HepG2 (cell line): ENCODE results near the gene E2F1. TPM values are rescaled to one million over a fixed set of nuclear protein-coding genes. Genes with fewer than 3 reads are reported as not detected.
A peak's percentile ranks its signal among the peaks of the same experiment; 100 is the strongest.

Experiments
- ATM ChIP-seq: fragments of 450-650 bp; IDR thresholded peaks from 2 replicates; pipeline ENCODE4 v1.7.1; 2017; ENCODE audit warnings: mild to moderate bottlenecking, borderline replicate concordance
- FOXC1 ChIP-seq: sonication (generic); formaldehyde crosslinking; IDR thresholded peaks from 2 replicates; pipeline ENCODE4 v1.8.0; 2022; ENCODE audit warnings: mild to moderate bottlenecking, missing genetic modification reagents, borderline replicate concordance
- HNRNPK ChIP-seq: fragments of 200-400 bp; formaldehyde crosslinking; IDR thresholded peaks from 2 replicates; pipeline ENCODE4 v1.6.1; 2018; ENCODE audit warnings: low read length, low read depth, moderate library complexity, mild to moderate bottlenecking; ENCODE audit not compliant: poor library complexity, severe bottlenecking
- KAT7 ChIP-seq: IDR thresholded peaks from 2 replicates; pipeline ENCODE4 v1.6.1; 2018; ENCODE audit warnings: borderline replicate concordance, missing compliant biosample characterization
- PAWR ChIP-seq: sonication (generic); formaldehyde crosslinking; IDR thresholded peaks from 2 replicates; pipeline ENCODE4 v1.4.0; 2020; ENCODE audit warnings: missing genetic modification reagents, mild to moderate bottlenecking, borderline replicate concordance
- RERE ChIP-seq: IDR thresholded peaks from 2 replicates; pipeline ENCODE4 v1.6.1; 2016; ENCODE audit warnings: low read depth, missing genetic modification reagents, missing compliant biosample characterization
- RFXANK ChIP-seq: IDR thresholded peaks from 2 replicates; pipeline ENCODE4 v1.6.1; 2016
- SNAPC5 ChIP-seq: sonication (generic); formaldehyde crosslinking; IDR thresholded peaks from 2 replicates; pipeline ENCODE4 v1.8.1; 2023; ENCODE audit warnings: mild to moderate bottlenecking, missing genetic modification reagents, borderline replicate concordance
- TBL1XR1 ChIP-seq: fragments of 150-350 bp; IDR thresholded peaks from 2 replicates; pipeline ENCODE4 v1.6.1; 2014; ENCODE audit warnings: borderline replicate concordance, low read length; ENCODE audit not compliant: partially characterized antibody
- TRAFD1 ChIP-seq: sonication (generic); formaldehyde crosslinking; IDR thresholded peaks from 2 replicates; pipeline ENCODE4 v1.5.1; 2020; ENCODE audit warnings: missing genetic modification reagents, mild to moderate bottlenecking, borderline replicate concordance
- ZBTB26 ChIP-seq: IDR thresholded peaks from 2 replicates; pipeline ENCODE4 v1.6.1; 2016; ENCODE audit warnings: missing compliant biosample characterization, missing genetic modification reagents, borderline replicate concordance
- ZNF124 ChIP-seq: sonication (generic); formaldehyde crosslinking; IDR thresholded peaks from 2 replicates; pipeline ENCODE4 v1.4.0; 2020; ENCODE audit warnings: missing genetic modification reagents
- ZNF253 ChIP-seq: sonication (generic); formaldehyde crosslinking; IDR thresholded peaks from 2 replicates; pipeline ENCODE4 v1.8.0; 2022; ENCODE audit warnings: mild to moderate bottlenecking, missing genetic modification reagents, borderline replicate concordance
- ZNF713 ChIP-seq: sonication (generic); formaldehyde crosslinking; IDR thresholded peaks from 2 replicates; pipeline ENCODE4 v1.4.0; 2020; ENCODE audit warnings: mild to moderate bottlenecking, missing genetic modification reagents
- ZNF800 ChIP-seq: sonication (generic); formaldehyde crosslinking; IDR thresholded peaks from 2 replicates; pipeline ENCODE4 v1.4.0; 2020; ENCODE audit warnings: missing genetic modification reagents
- ZSCAN21 ChIP-seq: sonication (generic); formaldehyde crosslinking; IDR thresholded peaks from 2 replicates; pipeline ENCODE4 v1.8.0; 2022; ENCODE audit warnings: mild to moderate bottlenecking, missing genetic modification reagents, moderate library complexity, borderline replicate concordance
- ZSCAN31 ChIP-seq: sonication (generic); formaldehyde crosslinking; IDR thresholded peaks from 2 replicates; pipeline ENCODE4 v1.5.0; 2020; ENCODE audit warnings: low read depth, mild to moderate bottlenecking, missing genetic modification reagents
- polyA plus RNA-seq, 8 experiments: library from polyadenylated mRNA; depleted of rRNA in 3 of 8; stranded (reverse) in 7 of 8; unstranded in 1 of 8; fragments of >200 nt; fragmentation: Illumina TruSeq in 4 of 8; extraction: Trizol in 4 of 8; gene quantifications; 2 replicates each; pipeline versions ENCODE4 v1.2.1 to v1.2.3, GENCODE V29; 2011 to 2016; ENCODE audit warnings: low read depth in 4 of 8, missing spikeins in 1 of 8, mixed read lengths in 1 of 8; ENCODE audit not compliant: insufficient read depth in 1 of 8
- total RNA-seq, 5 experiments: library from RNA; depleted of rRNA; stranded (reverse); fragments of >200 nt; fragmentation: Illumina TruSeq; extraction: Trizol; gene quantifications; 2 replicates each; pipeline ENCODE4 v1.2.3, GENCODE V29; 2016; ENCODE audit warnings: low read depth in 1 of 5

E2F1 gene
- total and polyA plus RNA-seq, 2 of the 13 experiments (the other 11 are each of a cell fraction or from before 2014, with no cell fraction given), result 25.5 to 39.4 TPM

- TF ChIP-seq ZNF800 (CRISPR knock-in tag) (no peak), ATM (no peak), PAWR (CRISPR knock-in tag) (no peak), FOXC1 (CRISPR knock-in tag) (0 out of 2 replicates have a peak, but pooled peaks have one; percentile 64), ZNF253 (CRISPR knock-in tag) (0 out of 2 replicates have a peak, but pooled peaks have one; percentile 70), RERE (peak; percentile 35; the same call in 1 of the 2 replicates), ZNF124 (CRISPR knock-in tag) (peak; percentile 90), TRAFD1 (CRISPR knock-in tag) (no peak), ZBTB26 (CRISPR knock-in tag) (peak; percentile 66; the same call in 1 of the 2 replicates), HNRNPK (no peak), ZSCAN21 (CRISPR knock-in tag) (peak; percentile 97; the same call in 1 of the 2 replicates), ZSCAN31 (CRISPR knock-in tag) (peak; percentile 98), RFXANK (CRISPR knock-in tag) (peak; percentile 76; the same call in 1 of the 2 replicates), TBL1XR1 (no peak), KAT7 (no peak), SNAPC5 (CRISPR knock-in tag) (peak; percentile 83), ZNF713 (CRISPR knock-in tag) (peak; percentile 93; the same call in 1 of the 2 replicates)
Observed at GRCh38 chr20:33686100-33686983, at the start of gene E2F1 (continued).
